GM21825 (cell line): ENCODE measurements around the gene PPP1CC.
"Not testable (repeated sequence)": the region's sequence is repeated elsewhere in the genome, so short reads cannot be mapped to it uniquely, and the experiment has no call there.

Source experiments
- ATAC-seq: cut with Tn5 transposase; IDR thresholded peaks from one replicate; pipeline ENCODE4 v1.9.1; 2021; ENCODE audit warnings: mild to moderate bottlenecking, moderate library complexity; ENCODE audit not compliant: unreplicated experiment

The PPP1CC gene

DNA sequence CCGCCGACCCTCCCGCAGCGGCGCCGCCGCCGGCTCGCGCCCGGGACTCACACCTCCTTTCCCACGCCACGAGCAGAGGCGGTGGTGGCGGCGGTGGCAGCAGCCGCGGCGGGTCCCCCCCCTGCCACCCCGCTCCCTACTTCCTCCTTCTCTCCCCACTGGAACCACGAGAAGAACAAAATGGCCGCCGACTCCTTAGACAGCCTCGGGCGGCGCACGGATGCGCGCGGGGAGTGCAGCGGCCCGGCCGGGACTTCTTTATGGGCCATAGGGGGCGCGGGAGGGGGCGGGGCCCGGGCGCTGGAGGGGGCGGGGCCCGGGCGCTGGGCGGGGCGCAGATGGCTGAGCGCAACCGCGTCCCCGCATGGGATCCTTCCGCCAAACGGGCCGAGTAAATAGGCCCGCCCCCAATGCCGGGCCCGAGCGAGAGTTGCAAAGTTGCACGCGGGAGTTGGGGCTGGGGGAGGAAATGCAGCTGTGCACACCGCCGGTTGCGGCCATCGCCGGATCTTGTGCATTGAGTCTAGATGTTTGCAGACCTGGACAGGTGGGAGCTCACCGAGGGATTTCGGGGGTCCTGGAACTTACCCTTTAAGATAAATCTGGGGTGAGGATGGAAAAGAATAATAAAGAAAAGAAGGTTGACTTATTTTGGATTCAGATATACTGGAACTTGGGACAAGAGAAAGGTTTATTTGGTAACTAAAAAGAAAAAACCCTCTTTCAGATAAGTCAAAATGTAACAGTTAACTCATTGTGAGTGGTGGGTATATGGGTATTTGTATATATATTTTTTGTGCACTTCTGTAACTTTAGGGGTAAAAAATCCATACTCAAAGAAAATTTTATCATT lies at the start of gene PPP1CC:
PPP1CC (minus strand) TSS at position 174 of the 853 bp plus-strand sequence. CDS start 184 bp downstream, outside the sequence.
- ATAC-seq, result peak; percentile 67

DNA sequence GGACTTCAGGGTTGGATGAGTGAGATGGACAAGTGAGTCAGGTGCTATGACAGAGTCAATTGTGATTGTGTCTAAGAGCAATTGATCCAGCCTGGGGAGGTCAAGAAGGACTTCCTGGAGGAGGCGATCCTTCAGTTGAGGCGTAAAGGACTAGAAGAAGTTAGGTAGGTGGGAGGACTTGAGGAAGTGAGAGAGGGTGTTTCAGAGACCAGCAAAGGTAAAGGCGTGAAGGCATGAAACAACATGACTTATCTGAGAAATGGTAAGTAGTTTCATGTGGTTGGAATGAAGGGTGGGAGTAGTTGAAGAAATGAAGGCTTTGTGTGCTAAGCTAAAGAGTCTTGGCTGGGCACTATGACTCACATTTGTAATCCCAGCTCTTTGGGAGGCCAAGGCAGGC lies 48.9 kb upstream of the PPP1CC start:
- ATAC-seq, result no peak

DNA sequence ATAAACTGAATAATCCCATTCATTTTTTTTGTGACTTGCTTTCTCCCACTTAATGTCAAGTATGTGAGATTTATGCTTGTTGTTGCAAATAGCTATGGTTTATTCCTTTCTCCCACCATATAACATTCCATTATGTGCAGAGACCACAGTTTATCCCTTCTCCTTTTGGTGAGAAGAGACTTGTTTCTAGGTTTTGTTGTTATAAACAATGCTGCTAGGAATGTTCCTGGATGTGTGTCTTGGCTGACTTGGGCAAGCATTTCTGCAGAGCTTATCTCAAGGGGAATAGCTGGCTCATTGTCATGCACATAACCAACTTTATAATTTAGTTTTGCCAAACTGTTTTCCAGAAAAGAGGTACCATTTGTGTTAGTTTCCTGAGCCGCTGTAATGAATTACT lies 47.6 kb upstream of the PPP1CC start:
- no peak for ATAC-seq

DNA sequence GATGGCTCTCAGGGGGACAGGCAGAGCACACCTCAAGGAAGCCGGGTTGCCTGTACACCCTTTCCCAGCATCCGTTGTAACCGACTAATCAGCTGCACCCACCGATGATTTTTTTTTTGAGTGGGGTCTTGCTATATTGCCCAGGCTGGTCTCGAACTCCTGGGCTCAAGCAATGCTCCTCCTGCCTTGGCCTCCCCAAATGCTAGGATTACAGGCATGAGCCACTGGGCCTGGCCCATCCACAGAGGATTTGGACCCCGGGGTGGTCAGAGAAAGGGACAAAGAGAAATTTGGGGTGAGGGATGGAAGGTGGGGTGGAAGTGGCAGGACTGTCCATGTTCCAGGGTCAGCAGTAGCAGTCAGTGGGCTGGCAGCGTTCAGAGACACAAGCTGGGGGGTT lies 43.3 kb upstream of the PPP1CC start:
- no peak for ATAC-seq

GRCh38 chr12:110785240-110785639 lies 42.5 kb upstream of the PPP1CC start:
- ATAC-seq, result no peak

DNA sequence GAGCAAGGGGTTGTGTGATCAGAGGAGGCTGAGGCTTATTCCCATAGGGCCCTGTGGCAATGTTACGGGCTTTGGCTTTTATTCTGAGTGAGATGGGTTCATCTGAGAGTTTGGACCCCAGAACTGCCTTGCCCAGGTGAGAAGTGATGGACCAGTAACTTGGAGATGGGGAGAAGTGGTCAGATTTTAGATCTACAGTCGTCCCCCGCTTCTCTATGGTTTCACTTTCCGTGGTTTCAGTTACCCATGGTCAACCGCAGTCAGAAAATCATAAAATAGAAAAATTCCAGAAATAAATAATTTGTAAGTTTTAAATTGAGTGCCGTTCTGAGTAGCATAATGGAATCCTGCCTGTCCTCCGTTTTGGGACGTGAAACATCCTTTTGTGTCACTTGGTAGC lies 40.2 kb upstream of the PPP1CC start:
- ATAC-seq, result no peak

DNA sequence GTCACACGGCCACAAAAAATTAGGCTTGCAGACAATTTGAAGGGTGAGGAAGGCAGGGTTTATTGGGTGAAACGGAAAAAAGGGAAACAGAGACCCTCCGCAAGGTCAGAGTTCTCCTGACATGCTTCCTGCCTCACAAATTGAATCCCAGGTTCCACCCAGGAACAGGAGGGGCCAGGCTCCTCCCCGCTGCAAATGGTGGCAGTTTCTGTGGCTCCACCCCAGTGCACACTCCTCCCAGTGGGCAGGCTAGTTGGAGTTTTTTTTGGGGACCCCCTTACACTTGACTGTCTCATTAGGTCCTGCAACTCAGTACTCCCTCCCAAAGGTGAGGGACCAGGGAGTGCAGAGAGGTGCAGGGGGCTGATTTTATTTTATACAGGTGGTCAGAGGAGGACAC lies 39.4 kb upstream of the PPP1CC start:
- ATAC-seq, result no peak

GRCh38 chr12:110780448-110780847 lies 37.8 kb upstream of the PPP1CC start:
- no peak for ATAC-seq

GRCh38 chr12:110778833-110779577 lies 36.3 kb upstream of the PPP1CC start:
- no peak for ATAC-seq

DNA sequence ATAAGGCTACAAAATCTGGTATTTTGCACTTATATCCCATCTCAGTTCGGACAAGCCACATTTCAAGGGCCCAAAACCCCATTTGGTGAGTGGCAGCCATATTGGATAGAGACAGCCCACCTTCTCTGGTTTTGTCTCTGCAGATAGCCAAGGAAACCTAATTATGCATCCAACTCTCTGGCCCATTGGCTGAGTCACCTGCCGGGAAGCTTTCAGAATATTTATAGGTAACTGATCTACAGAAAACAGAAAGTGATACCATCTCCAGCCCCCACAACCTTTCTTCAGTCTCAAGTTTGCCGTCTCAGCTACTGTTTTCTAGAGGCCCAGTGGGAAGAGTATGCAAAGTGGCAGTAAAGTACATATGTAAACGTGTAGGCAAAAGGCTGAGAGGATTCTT lies 33.7 kb upstream of the PPP1CC start:
- peak; percentile 91 for ATAC-seq

GRCh38 chr12:110775997-110776396 lies 33.3 kb upstream of the PPP1CC start:
- no peak for ATAC-seq

GRCh38 chr12:110774824-110775223 lies 32.1 kb upstream of the PPP1CC start:
- no peak for ATAC-seq

- ATAC-seq, result no peak
These were observed 26.3 kb upstream of the PPP1CC start for GRCh38 chr12:110768960-110769359.

- no peak for ATAC-seq
These were observed 25.2 kb upstream of the PPP1CC start for GRCh38 chr12:110767863-110768262.

GRCh38 chr12:110766311-110767154 lies 23.8 kb upstream of the PPP1CC start:
- no peak for ATAC-seq

- not testable (repeated sequence) for ATAC-seq
These were observed 22.9 kb upstream of the PPP1CC start for GRCh38 chr12:110765572-110765971.

GRCh38 chr12:110765111-110765510 lies 22.4 kb upstream of the PPP1CC start:
- ATAC-seq, result no peak

DNA sequence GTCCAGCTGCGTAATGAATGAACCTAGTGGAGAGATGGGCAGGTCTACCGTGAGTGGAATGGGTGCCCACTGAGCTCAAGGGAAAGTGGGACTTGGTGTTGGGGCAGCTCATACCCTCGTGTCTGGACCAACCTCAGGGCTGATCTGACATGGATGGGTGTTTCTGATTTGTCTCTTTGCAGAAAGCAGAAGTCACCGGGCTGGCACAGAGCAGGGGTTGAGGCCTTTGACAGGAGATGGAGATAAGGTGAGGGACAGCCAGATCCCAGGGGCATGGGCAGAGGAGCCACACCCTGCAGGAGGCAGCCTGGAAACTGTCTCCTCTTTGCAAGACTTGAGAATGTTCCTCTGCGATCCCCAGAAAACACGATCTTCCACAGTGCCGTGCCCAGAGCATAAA lies 20.9 kb upstream of the PPP1CC start:
- no peak for ATAC-seq

GRCh38 chr12:110762891-110763290 lies 20.2 kb upstream of the PPP1CC start:
- no peak for ATAC-seq

GRCh38 chr12:110760204-110760609 lies 17.5 kb upstream of the PPP1CC start:
- ATAC-seq, result no peak

DNA sequence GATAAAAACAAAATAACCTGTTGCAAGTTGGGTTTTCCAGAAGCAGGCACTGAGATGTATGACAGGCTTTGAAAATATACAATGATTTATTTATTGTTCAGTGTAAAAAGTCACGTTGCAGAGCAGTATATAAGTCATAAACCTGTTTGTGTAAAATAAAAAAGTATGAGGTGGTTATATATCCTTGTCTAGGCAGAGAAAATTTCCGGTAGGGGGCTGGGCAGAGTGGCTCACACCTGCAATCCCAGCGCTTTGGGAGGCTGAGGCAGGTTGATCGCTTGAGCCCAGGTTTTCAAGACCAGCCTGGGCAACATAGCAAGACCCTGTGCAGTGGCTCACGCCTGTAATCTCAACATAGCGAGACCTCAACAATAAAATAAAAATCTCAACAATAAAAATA lies 16.2 kb upstream of the PPP1CC start:
- no peak for ATAC-seq
